WTC11 (cell line): Measurements from ENCODE around the gene GPR15LG. TPM values are rescaled to one million over a fixed set of nuclear protein-coding genes. Genes with fewer than 3 reads are reported as not detected.

Experiments used
- ARID4B ChIP-seq: sonication (generic); formaldehyde crosslinking; IDR thresholded peaks from 2 replicates; pipeline ENCODE4 v1.8.0; 2023; ENCODE audit warnings: missing genetic modification reagents, mild to moderate bottlenecking, borderline replicate concordance
- ELF4 ChIP-seq: sonication (generic); formaldehyde crosslinking; IDR thresholded peaks from 2 replicates; pipeline ENCODE4 v1.8.1; 2022; ENCODE audit warnings: low read depth, mild to moderate bottlenecking, moderate library complexity, missing genetic modification reagents
- ESRRA ChIP-seq: sonication (generic); formaldehyde crosslinking; IDR thresholded peaks from 2 replicates; pipeline ENCODE4 v1.8.1; 2022; ENCODE audit warnings: mild to moderate bottlenecking, missing genetic modification reagents, borderline replicate concordance
- GRHL2 ChIP-seq: fragments of 250-450 bp; sonication (Bioruptor Pico); IDR thresholded peaks from 2 replicates; pipeline ENCODE4 v1.8.0; 2022; ENCODE audit warnings: mild to moderate bottlenecking, moderate library complexity; ENCODE audit not compliant: insufficient replicate concordance, severe bottlenecking
- HMGA2 ChIP-seq: fragments of 250-450 bp; sonication (Bioruptor Pico); IDR thresholded peaks from 2 replicates; pipeline ENCODE4 v1.4.0; 2021; ENCODE audit warnings: mild to moderate bottlenecking, moderate library complexity
- JAZF1 ChIP-seq: fragments of 250-450 bp; sonication (Bioruptor Pico); IDR thresholded peaks from 2 replicates; pipeline ENCODE4 v1.9.0; 2021; ENCODE audit warnings: moderate library complexity, mild to moderate bottlenecking, inconsistent platforms
- JUN ChIP-seq: sonication (generic); formaldehyde crosslinking; IDR thresholded peaks from 2 replicates; pipeline ENCODE4 v1.8.0; 2023; ENCODE audit warnings: mild to moderate bottlenecking, missing genetic modification reagents
- NR1H2 ChIP-seq: sonication (generic); formaldehyde crosslinking; IDR thresholded peaks from 2 replicates; pipeline ENCODE4 v1.9.0; 2021; ENCODE audit warnings: mild to moderate bottlenecking, moderate library complexity, missing genetic modification reagents
- NR2C2 ChIP-seq: sonication (generic); formaldehyde crosslinking; IDR thresholded peaks from 2 replicates; pipeline ENCODE4 v1.8.0; 2022; ENCODE audit warnings: mild to moderate bottlenecking, missing genetic modification reagents
- RELA ChIP-seq: sonication (generic); formaldehyde crosslinking; IDR thresholded peaks from 2 replicates; pipeline ENCODE4 v1.8.1; 2022; ENCODE audit warnings: missing genetic modification reagents, mild to moderate bottlenecking, borderline replicate concordance
- SOX15 ChIP-seq: fragments of 250-450 bp; sonication (Bioruptor Pico); IDR thresholded peaks from 2 replicates; pipeline ENCODE4 v1.9.0; 2021; ENCODE audit warnings: mild to moderate bottlenecking
- SP1 ChIP-seq: sonication (generic); formaldehyde crosslinking; conservative IDR thresholded peaks from 2 replicates; pipeline ENCODE4 v1.8.1; 2022; ENCODE audit warnings: missing genetic modification reagents
- TCF7 ChIP-seq: sonication (generic); formaldehyde crosslinking; IDR thresholded peaks from 2 replicates; pipeline ENCODE4 v1.8.0; 2022; ENCODE audit warnings: mild to moderate bottlenecking, low read depth, missing genetic modification reagents, moderate library complexity
- ZBTB43 ChIP-seq: sonication (generic); formaldehyde crosslinking; IDR thresholded peaks from 2 replicates; pipeline ENCODE4 v1.8.1; 2023; ENCODE audit warnings: mild to moderate bottlenecking, missing genetic modification reagents
- ZNF219 ChIP-seq: sonication (generic); formaldehyde crosslinking; IDR thresholded peaks from 2 replicates; pipeline ENCODE4 v1.8.0; 2023; ENCODE audit warnings: missing genetic modification reagents, mild to moderate bottlenecking, borderline replicate concordance
- ZNF232 ChIP-seq: sonication (generic); formaldehyde crosslinking; IDR thresholded peaks from 2 replicates; pipeline ENCODE4 v1.8.0; 2022; ENCODE audit warnings: mild to moderate bottlenecking, missing genetic modification reagents
- ZNF263 ChIP-seq: sonication (generic); formaldehyde crosslinking; IDR thresholded peaks from 2 replicates; pipeline ENCODE4 v1.8.1; 2022; ENCODE audit warnings: low read depth, mild to moderate bottlenecking, moderate library complexity, missing genetic modification reagents
- ZNF281 ChIP-seq: sonication (generic); formaldehyde crosslinking; IDR thresholded peaks from 2 replicates; pipeline ENCODE4 v1.8.0; 2023; ENCODE audit warnings: mild to moderate bottlenecking, missing genetic modification reagents
- ZNF416 ChIP-seq: fragments of 250-450 bp; sonication (Bioruptor Pico); IDR thresholded peaks from 2 replicates; pipeline ENCODE4 v1.9.0; 2021; ENCODE audit warnings: mild to moderate bottlenecking, inconsistent platforms
- ZNF512 ChIP-seq: sonication (generic); formaldehyde crosslinking; IDR thresholded peaks from 2 replicates; pipeline ENCODE4 v1.8.1; 2022; ENCODE audit warnings: missing genetic modification reagents, borderline replicate concordance
- ZNF671 ChIP-seq: fragments of 250-450 bp; sonication (Bioruptor Pico); IDR thresholded peaks from 2 replicates; pipeline ENCODE4 v1.8.0; 2021; ENCODE audit warnings: mild to moderate bottlenecking
- total RNA-seq: library from RNA; stranded (reverse); gene quantifications from 3 replicates; pipeline ENCODE4 v1.2.3, GENCODE V29; 2021
- TF ChIP-seq, protein P1 (sequence below): fragments of 250-450 bp; sonication (Bioruptor Pico); IDR thresholded peaks from 2 replicates; pipeline ENCODE4 v1.9.0; 2021; ENCODE audit warnings: mild to moderate bottlenecking, borderline replicate concordance
- TF ChIP-seq, protein P2 (sequence below): sonication (generic); formaldehyde crosslinking; IDR thresholded peaks from 2 replicates; pipeline ENCODE4 v1.8.1; 2022; ENCODE audit warnings: low read depth, missing genetic modification reagents, borderline replicate concordance

The GPR15LG gene
- total RNA-seq, 1 experiment from 2014 or later, result not detected

GRCh38 chr10:84139126-84140035 lies 34.2 kb upstream of the GPR15LG start, which contains the start of gene GHITM (continued):
- TF ChIP-seq ARID4B (CRISPR knock-in tag) (peak; percentile 94; the same call in 1 of the 2 replicates), SOX15 (CRISPR knock-in tag) (no peak), NR1H2 (CRISPR knock-in tag) (no peak), ZBTB43 (CRISPR knock-in tag) (no peak), ZNF416 (CRISPR knock-in tag) (no peak), ZNF219 (CRISPR knock-in tag) (no peak), JUN (CRISPR knock-in tag) (peak; percentile 22; the same call in 1 of the 2 replicates), RELA (CRISPR knock-in tag) (no peak), ZNF512 (CRISPR knock-in tag) (no peak), JAZF1 (CRISPR knock-in tag) (no peak), ESRRA (CRISPR knock-in tag) (peak; percentile 38; the same call in 1 of the 2 replicates), GRHL2 (CRISPR knock-in tag) (no peak), NR2C2 (no peak), ZNF232 (no peak), ZNF263 (CRISPR knock-in tag) (no peak), ZNF281 (CRISPR knock-in tag) (no peak), SP1 (CRISPR knock-in tag) (peak; percentile 87), ELF4 (no peak), ZNF671 (CRISPR knock-in tag) (no peak), HMGA2 (no peak), TCF7 (no peak)
- TF ChIP-seq, protein P1, sequence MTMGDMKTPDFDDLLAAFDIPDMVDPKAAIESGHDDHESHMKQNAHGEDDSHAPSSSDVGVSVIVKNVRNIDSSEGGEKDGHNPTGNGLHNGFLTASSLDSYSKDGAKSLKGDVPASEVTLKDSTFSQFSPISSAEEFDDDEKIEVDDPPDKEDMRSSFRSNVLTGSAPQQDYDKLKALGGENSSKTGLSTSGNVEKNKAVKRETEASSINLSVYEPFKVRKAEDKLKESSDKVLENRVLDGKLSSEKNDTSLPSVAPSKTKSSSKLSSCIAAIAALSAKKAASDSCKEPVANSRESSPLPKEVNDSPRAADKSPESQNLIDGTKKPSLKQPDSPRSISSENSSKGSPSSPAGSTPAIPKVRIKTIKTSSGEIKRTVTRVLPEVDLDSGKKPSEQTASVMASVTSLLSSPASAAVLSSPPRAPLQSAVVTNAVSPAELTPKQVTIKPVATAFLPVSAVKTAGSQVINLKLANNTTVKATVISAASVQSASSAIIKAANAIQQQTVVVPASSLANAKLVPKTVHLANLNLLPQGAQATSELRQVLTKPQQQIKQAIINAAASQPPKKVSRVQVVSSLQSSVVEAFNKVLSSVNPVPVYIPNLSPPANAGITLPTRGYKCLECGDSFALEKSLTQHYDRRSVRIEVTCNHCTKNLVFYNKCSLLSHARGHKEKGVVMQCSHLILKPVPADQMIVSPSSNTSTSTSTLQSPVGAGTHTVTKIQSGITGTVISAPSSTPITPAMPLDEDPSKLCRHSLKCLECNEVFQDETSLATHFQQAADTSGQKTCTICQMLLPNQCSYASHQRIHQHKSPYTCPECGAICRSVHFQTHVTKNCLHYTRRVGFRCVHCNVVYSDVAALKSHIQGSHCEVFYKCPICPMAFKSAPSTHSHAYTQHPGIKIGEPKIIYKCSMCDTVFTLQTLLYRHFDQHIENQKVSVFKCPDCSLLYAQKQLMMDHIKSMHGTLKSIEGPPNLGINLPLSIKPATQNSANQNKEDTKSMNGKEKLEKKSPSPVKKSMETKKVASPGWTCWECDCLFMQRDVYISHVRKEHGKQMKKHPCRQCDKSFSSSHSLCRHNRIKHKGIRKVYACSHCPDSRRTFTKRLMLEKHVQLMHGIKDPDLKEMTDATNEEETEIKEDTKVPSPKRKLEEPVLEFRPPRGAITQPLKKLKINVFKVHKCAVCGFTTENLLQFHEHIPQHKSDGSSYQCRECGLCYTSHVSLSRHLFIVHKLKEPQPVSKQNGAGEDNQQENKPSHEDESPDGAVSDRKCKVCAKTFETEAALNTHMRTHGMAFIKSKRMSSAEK (CRISPR knock-in tag), result no peak
- TF ChIP-seq, protein P2, sequence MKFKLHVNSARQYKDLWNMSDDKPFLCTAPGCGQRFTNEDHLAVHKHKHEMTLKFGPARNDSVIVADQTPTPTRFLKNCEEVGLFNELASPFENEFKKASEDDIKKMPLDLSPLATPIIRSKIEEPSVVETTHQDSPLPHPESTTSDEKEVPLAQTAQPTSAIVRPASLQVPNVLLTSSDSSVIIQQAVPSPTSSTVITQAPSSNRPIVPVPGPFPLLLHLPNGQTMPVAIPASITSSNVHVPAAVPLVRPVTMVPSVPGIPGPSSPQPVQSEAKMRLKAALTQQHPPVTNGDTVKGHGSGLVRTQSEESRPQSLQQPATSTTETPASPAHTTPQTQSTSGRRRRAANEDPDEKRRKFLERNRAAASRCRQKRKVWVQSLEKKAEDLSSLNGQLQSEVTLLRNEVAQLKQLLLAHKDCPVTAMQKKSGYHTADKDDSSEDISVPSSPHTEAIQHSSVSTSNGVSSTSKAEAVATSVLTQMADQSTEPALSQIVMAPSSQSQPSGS (CRISPR knock-in tag), result no peak
